CD4-positive, alpha-beta memory T cell (primary cell): ENCODE measurements around the gene SLC35E1. TPM values are rescaled to one million over a fixed set of nuclear protein-coding genes. Genes with fewer than 3 reads are reported as not detected.

Experiments
- CTCF ChIA-PET: fragments of 350-600 bp; sonication (Branson Sonifier 250); formaldehyde crosslinking; loops from one replicate; lab custom pipeline; 2021; ENCODE audit warnings: inconsistent platforms; ENCODE audit not compliant: partially characterized antibody; lab: Charles Lee
- POLR2A ChIA-PET: fragments of 350-600 bp; sonication (Branson Sonifier 250); formaldehyde crosslinking; loops from one replicate; lab custom pipeline; 2021; ENCODE audit not compliant: partially characterized antibody; lab: Charles Lee
- DNase-seq, 5 donors: peaks; one replicate each; pipeline versions ENCODE4 v3.0.0 to v3.0.0-alpha.2; 2020 to 2022; ENCODE audit warnings: mixed read lengths in 1 of 5
- H3K27ac ChIP-seq: one replicate; pipeline ENCODE4 v1.7.0; 2013; ENCODE audit warnings: low read depth, low read length
- H3K27me3 ChIP-seq: 2 replicates; pipeline ENCODE4 v1.7.0; 2013; ENCODE audit warnings: mild to moderate bottlenecking, low read length, moderate library complexity; ENCODE audit not compliant: insufficient read depth
- H3K36me3 ChIP-seq: 2 replicates; pipeline ENCODE4 v1.7.0; 2013; ENCODE audit warnings: mild to moderate bottlenecking, low read length, moderate library complexity; ENCODE audit not compliant: insufficient read depth
- H3K4me1 ChIP-seq: 2 replicates; pipeline ENCODE4 v1.7.0; 2013; ENCODE audit warnings: mild to moderate bottlenecking, low read length, moderate library complexity; ENCODE audit not compliant: insufficient read depth
- H3K4me3 ChIP-seq, 2 donors: one replicate each; pipeline ENCODE4 v1.7.0; 2013; ENCODE audit warnings: low read length in 2 of 2, mild to moderate bottlenecking in 1 of 2
- H3K9me3 ChIP-seq, 2 donors: one replicate each; pipeline ENCODE4 v1.7.0; 2013; ENCODE audit warnings: low read length in 2 of 2, control low read depth in 1 of 2; ENCODE audit not compliant: control insufficient read depth in 1 of 2
- H3K27ac Mint-ChIP-seq, 7 donors: one replicate each; pipeline ENCODE4 v1.8.0; 2020 to 2021; ENCODE audit warnings: mixed read lengths in 7 of 7, mild to moderate bottlenecking in 6 of 7, inconsistent platforms in 3 of 7, moderate library complexity in 3 of 7
- H3K27me3 Mint-ChIP-seq, 2 donors: one replicate each; pipeline ENCODE4 v1.8.0; 2020 to 2021; ENCODE audit warnings: mixed read lengths in 2 of 2
- H3K36me3 Mint-ChIP-seq, 2 donors: one replicate each; pipeline ENCODE4 v1.8.0; 2020 to 2021; ENCODE audit warnings: mixed read lengths in 2 of 2, inconsistent platforms in 1 of 2, mild to moderate bottlenecking in 1 of 2
- H3K4me1 Mint-ChIP-seq, 4 donors: one replicate each; pipeline ENCODE4 v1.8.0; 2020 to 2021; ENCODE audit warnings: mixed read lengths in 4 of 4, mild to moderate bottlenecking in 1 of 4
- H3K4me3 Mint-ChIP-seq, 8 donors: one replicate each; pipeline ENCODE4 v1.8.0; 2020 to 2021; ENCODE audit warnings: mixed read lengths in 8 of 8, mild to moderate bottlenecking in 7 of 8, moderate library complexity in 6 of 8, inconsistent platforms in 3 of 8
- H3K9me3 Mint-ChIP-seq, 8 donors: one replicate each; pipeline ENCODE4 v1.8.0; 2020 to 2021; ENCODE audit warnings: mixed read lengths in 8 of 8, mild to moderate bottlenecking in 5 of 8, inconsistent platforms in 3 of 8, moderate library complexity in 1 of 8
- intact Hi-C: fragments of 100-400 bp; cut with micrococcal nuclease; formaldehyde crosslinking; loops from one replicate; pipeline ENCODE4 v1.15.1; 2023
- polyA plus RNA-seq, 2 donors: library from polyadenylated mRNA; unstranded; fragments of 300-500 nt; fragmentation: Illumina TruSeq; gene quantifications; one replicate each; pipeline ENCODE4 v1.2.3, GENCODE V29; 2021
- total RNA-seq, 2 experiments: library from RNA; stranded (reverse); gene quantifications; one replicate each; pipeline ENCODE4 v1.2.3, GENCODE V29; 2021

SLC35E1 gene
- total and polyA plus RNA-seq, 4 experiments from 2014 or later: 15.3 to 38.8 (median 35.3) TPM

- CTCF ChIA-PET: interaction anchor here (0.6 to 1.4 kb wide), 4 partner anchors 15 to 229 kb away, joined by 3 to 4 read pairs (median 3); no protein-coding TSS in a partner anchor
- Mint-ChIP-seq H3K4me1 (peaks cover 30 to 61% (median 45%) of the 10 kb centered on the region in 4 donors), H3K9me3 (no peaks in the 10 kb centered on the region), H3K27me3 (no peaks in the 10 kb centered on the region), H3K27ac (peak overlapping the region; percentile 87 to 95 (median 93)), H3K4me3 (peak overlapping the region; percentile 89 to 97 (median 92)), H3K36me3 (peaks cover 19 to 20% of the 10 kb centered on the region in 2 donors)
- peak overlapping the region; percentile 91 to 96 for H3K4me3 ChIP-seq
- peaks cover 2% of the 10 kb centered on the region for H3K36me3 ChIP-seq
- intact Hi-C loops: loop anchor here (1.0 to 5.0 kb wide), 7 partner anchors 23 to 117 kb away; partner anchors contain the start of genes C19orf44, CALR3, EPS15L1 and MED26
- H3K27me3 ChIP-seq: no peaks in the 10 kb centered on the region
- H3K27ac ChIP-seq: peak overlapping the region; percentile 77
- peaks cover 56% of the 10 kb centered on the region for H3K4me1 ChIP-seq
- POLR2A ChIA-PET: interaction anchor here (0.7 to 2.5 kb wide), 17 partner anchors 11 to 219 kb away, joined by 3 to 20 read pairs (median 4); partner anchors contain the start of genes C19orf44, CALR3, MED26 and SMIM7
- H3K9me3 ChIP-seq: no peaks in the 10 kb centered on the region
- no peak for DNase-seq
These were observed 29.2 kb downstream of the SLC35E1 start for GRCh38 chr19:16542910-16543472.

GRCh38 chr19:16542045-16542909 lies 29.9 kb downstream of the SLC35E1 start, which contains the start of gene CHERP:
CHERP (minus strand) TSS chr19:16542437; CDS start chr19:16542378, 59 bp downstream.
- ChIA-PET CTCF (interaction anchor here (0.7 to 1.4 kb wide), 2 partner anchors 42 to 52 kb away, joined by 3 read pairs; no protein-coding TSS in a partner anchor), POLR2A (interaction anchor here (0.6 to 2.5 kb wide), 22 partner anchors 10 to 584 kb away, joined by 3 to 20 read pairs (median 4); partner anchors contain the start of genes C19orf44, CALR3, MED26 and SLC35E1)
- H3K36me3 Mint-ChIP-seq: peaks cover 26 to 27% of the 10 kb centered on the region in 2 donors
- H3K27me3 Mint-ChIP-seq: no peaks in the 10 kb centered on the region
- Histone ChIP-seq H3K27ac (peak within 1 kb of the TSS; percentile 77), H3K36me3 (peaks cover 4% of the 10 kb centered on the region), H3K9me3 (no peaks in the 10 kb centered on the region), H3K4me3 (peak within 1 kb of the TSS; percentile 91 to 96), H3K27me3 (no peaks in the 10 kb centered on the region), H3K4me1 (peaks cover 63% of the 10 kb centered on the region)
- peak within 1 kb of the TSS; percentile 90 to 96 (median 94) for H3K27ac Mint-ChIP-seq
- peaks cover 34 to 68% (median 51%) of the 10 kb centered on the region in 4 donors for H3K4me1 Mint-ChIP-seq
- H3K9me3 Mint-ChIP-seq: no peaks in the 10 kb centered on the region
- intact Hi-C loops: loop anchor here (1.0 to 5.0 kb wide), 7 partner anchors 24 to 118 kb away; partner anchors contain the start of genes C19orf44, CALR3, EPS15L1 and MED26
- peak within 1 kb of the TSS; percentile 89 to 97 (median 92) for H3K4me3 Mint-ChIP-seq
- peak; percentile 93 to 95 (median 94) for DNase-seq

- intact Hi-C loops: loop anchor here (1.0 to 5.0 kb wide), 7 partner anchors 25 to 119 kb away; partner anchors contain the start of genes C19orf44, CALR3, EPS15L1 and MED26
- Mint-ChIP-seq H3K4me1 (peaks cover 36 to 71% (median 53%) of the 10 kb centered on the region in 4 donors), H3K36me3 (peaks cover 29 to 31% of the 10 kb centered on the region in 2 donors)
These were observed 30.6 kb downstream of the SLC35E1 start for GRCh38 chr19:16541526-16542044.

GRCh38 chr19:16540948-16541347 lies 31.3 kb downstream of the SLC35E1 start:
- Histone ChIP-seq H3K27me3 (no peaks in the 10 kb centered on the region), H3K27ac (peak overlapping the region; percentile 77), H3K36me3 (peaks cover 4% of the 10 kb centered on the region), H3K4me1 (peaks cover 65% of the 10 kb centered on the region), H3K4me3 (peak overlapping the region; percentile 86 to 91), H3K9me3 (no peaks in the 10 kb centered on the region)
- H3K9me3 Mint-ChIP-seq: no peaks in the 10 kb centered on the region
- peaks cover 30 to 38% of the 10 kb centered on the region in 2 donors for H3K36me3 Mint-ChIP-seq
- DNase-seq: no peak
- ChIA-PET CTCF (interaction anchor here (1.1 kb wide), 1 partner anchor 44 kb away, joined by 3 read pairs; the partner anchor contains the start of gene C19orf44), POLR2A (interaction anchor here (1.0 to 2.4 kb wide), 6 partner anchors 13 to 87 kb away, joined by 3 to 12 read pairs (median 4); partner anchors contain the start of genes C19orf44, CALR3, MED26 and SLC35E1)
- peaks cover 36 to 74% (median 53%) of the 10 kb centered on the region in 4 donors for H3K4me1 Mint-ChIP-seq
- intact Hi-C loops: loop anchor here (5.0 kb wide), 1 partner anchor 69 kb away; the partner anchor contains the start of gene EPS15L1
- H3K4me3 Mint-ChIP-seq: peak overlapping the region; percentile 84 to 97 (median 88)
- H3K27ac Mint-ChIP-seq: peak overlapping the region; percentile 31 to 96 (median 89)
- H3K27me3 Mint-ChIP-seq: no peaks in the 10 kb centered on the region

More at GRCh38 chr19:16541526-16542044, 30.6 kb downstream of the SLC35E1 start:
- Mint-ChIP-seq H3K4me3 (peak overlapping the region; percentile 84 to 97 (median 88)), H3K27me3 (no peaks in the 10 kb centered on the region), H3K27ac (peak overlapping the region; percentile 80 to 96 (median 89)), H3K9me3 (no peaks in the 10 kb centered on the region)
- no peaks in the 10 kb centered on the region for H3K9me3 ChIP-seq
- DNase-seq: peak in 1 of 5 donors; percentile 23
- H3K27ac ChIP-seq: peak overlapping the region; percentile 77
- POLR2A ChIA-PET: interaction anchor here (0.6 to 2.5 kb wide), 8 partner anchors 14 to 585 kb away, joined by 3 to 20 read pairs (median 4); partner anchors contain the start of genes C19orf44, CALR3, MED26 and SLC35E1
- CTCF ChIA-PET: no interaction called here
- peaks cover 65% of the 10 kb centered on the region for H3K4me1 ChIP-seq
- H3K27me3 ChIP-seq: no peaks in the 10 kb centered on the region
- H3K36me3 ChIP-seq: peaks cover 4% of the 10 kb centered on the region
- peak overlapping the region; percentile 86 to 91 for H3K4me3 ChIP-seq

GRCh38 chr19:16537111-16537510 lies 35.1 kb downstream of the SLC35E1 start:
- Mint-ChIP-seq H3K4me3 (peak overlapping the region in 1 of 8 donors; percentile 67), H3K36me3 (peaks cover 34 to 48% of the 10 kb centered on the region in 2 donors), H3K4me1 (peaks cover 20 to 54% (median 33%) of the 10 kb centered on the region in 4 donors), H3K9me3 (no peaks in the 10 kb centered on the region), H3K27me3 (no peaks in the 10 kb centered on the region), H3K27ac (peak overlapping the region in 1 of 7 donors; percentile 55)
- ChIA-PET POLR2A (no interaction called here), CTCF (no interaction called here)
- no peak for DNase-seq
- Histone ChIP-seq H3K4me3 (no peak overlapping the region), H3K4me1 (peaks cover 40% of the 10 kb centered on the region), H3K27me3 (no peaks in the 10 kb centered on the region), H3K36me3 (peaks cover 30% of the 10 kb centered on the region), H3K27ac (no peak overlapping the region), H3K9me3 (no peaks in the 10 kb centered on the region)
- intact Hi-C loops: no loop called here

GRCh38 chr19:16536130-16536529 lies 36.1 kb downstream of the SLC35E1 start:
- ChIA-PET POLR2A (no interaction called here), CTCF (no interaction called here)
- Histone ChIP-seq H3K9me3 (no peaks in the 10 kb centered on the region), H3K4me1 (peaks cover 35% of the 10 kb centered on the region), H3K27ac (no peak overlapping the region), H3K4me3 (no peak overlapping the region), H3K27me3 (no peaks in the 10 kb centered on the region), H3K36me3 (peaks cover 40% of the 10 kb centered on the region)
- intact Hi-C loops: no loop called here
- DNase-seq: no peak
- Mint-ChIP-seq H3K27me3 (no peaks in the 10 kb centered on the region), H3K36me3 (peaks cover 38 to 52% of the 10 kb centered on the region in 2 donors), H3K4me3 (peak overlapping the region in 1 of 8 donors; percentile 52), H3K9me3 (no peaks in the 10 kb centered on the region), H3K4me1 (peaks cover 16 to 47% (median 29%) of the 10 kb centered on the region in 4 donors), H3K27ac (no peak overlapping the region)
